ENCODE results near the gene HLA-G.

Gene HLA-G

GRCh38 chr6:29791162-29791561, 36.5 kb upstream of the HLA-G start:
- H3K9ac ChIP-seq, result no peak overlapping the region
- TF ChIP-seq CTCF (conservative IDR thresholded peaks at IDR 0.05; ENCODE audit: low read depth, low read length), result no peak
- no peak overlapping the region for H3K4me2 ChIP-seq
- H3K27ac ChIP-seq, result no peak overlapping the region
- H3K27me3 ChIP-seq (ENCODE audit: insufficient read depth, low read depth), result no peaks in the 10 kb centered on the region
- no peaks in the 10 kb centered on the region for H3K36me3 ChIP-seq (ENCODE audit: insufficient read depth)
- H2AFZ ChIP-seq (ENCODE audit: low read depth), result no peak overlapping the region
- H3K4me1 ChIP-seq (ENCODE audit: low read depth, poor library complexity, severe bottlenecking), result peaks cover 4% of the 10 kb centered on the region
- no peak overlapping the region for H3K4me3 ChIP-seq (IDR thresholded peaks at IDR 0.05; ENCODE audit: insufficient read depth, low read depth, low read length)
- H4K20me1 ChIP-seq (ENCODE audit: insufficient read depth), result no peaks in the 10 kb centered on the region
- no peaks in the 10 kb centered on the region for H3K79me2 ChIP-seq (ENCODE audit: insufficient read depth, low read depth)

- no peaks in the 10 kb centered on the region for H4K20me1 ChIP-seq (ENCODE audit: insufficient read depth)
- H3K4me2 ChIP-seq, result no peak overlapping the region
- no peaks in the 10 kb centered on the region for H3K79me2 ChIP-seq (ENCODE audit: insufficient read depth, low read depth)
- H3K27ac ChIP-seq, result no peak overlapping the region
- TF ChIP-seq CTCF (conservative IDR thresholded peaks at IDR 0.05; ENCODE audit: low read depth, low read length), result no peak
- H3K4me1 ChIP-seq (ENCODE audit: low read depth, poor library complexity, severe bottlenecking), result peaks cover 4% of the 10 kb centered on the region
- no peak overlapping the region for H3K4me3 ChIP-seq (IDR thresholded peaks at IDR 0.05; ENCODE audit: insufficient read depth, low read depth, low read length)
- no peak overlapping the region for H2AFZ ChIP-seq (ENCODE audit: low read depth)
- H3K9ac ChIP-seq, result no peak overlapping the region
- no peaks in the 10 kb centered on the region for H3K36me3 ChIP-seq (ENCODE audit: insufficient read depth)
- H3K27me3 ChIP-seq (ENCODE audit: insufficient read depth, low read depth), result no peaks in the 10 kb centered on the region
These were observed 35.9 kb upstream of the HLA-G start for GRCh38 chr6:29791786-29792122.

GRCh38 chr6:29792123-29793035, 35.2 kb upstream of the HLA-G start:
- no peaks in the 10 kb centered on the region for H4K20me1 ChIP-seq (ENCODE audit: insufficient read depth)
- H3K4me2 ChIP-seq, result peak overlapping the region; percentile 77
- TF ChIP-seq CTCF (conservative IDR thresholded peaks at IDR 0.05; ENCODE audit: low read depth, low read length), result no peak
- no peak overlapping the region for H3K4me3 ChIP-seq (IDR thresholded peaks at IDR 0.05; ENCODE audit: insufficient read depth, low read depth, low read length)
- peaks cover 4% of the 10 kb centered on the region for H3K4me1 ChIP-seq (ENCODE audit: low read depth, poor library complexity, severe bottlenecking)
- no peaks in the 10 kb centered on the region for H3K79me2 ChIP-seq (ENCODE audit: insufficient read depth, low read depth)
- no peaks in the 10 kb centered on the region for H3K27me3 ChIP-seq (ENCODE audit: insufficient read depth, low read depth)
- no peaks in the 10 kb centered on the region for H3K36me3 ChIP-seq (ENCODE audit: insufficient read depth)
- no peak overlapping the region for H3K27ac ChIP-seq
- H3K9ac ChIP-seq, result no peak overlapping the region
- H2AFZ ChIP-seq (ENCODE audit: low read depth), result peak overlapping the region; percentile 84

GRCh38 chr6:29793036-29793356, 34.6 kb upstream of the HLA-G start:
- H3K4me3 ChIP-seq (IDR thresholded peaks at IDR 0.05; ENCODE audit: insufficient read depth, low read depth, low read length), result no peak overlapping the region
- TF ChIP-seq CTCF (conservative IDR thresholded peaks at IDR 0.05; ENCODE audit: low read depth, low read length), result no peak
- H3K36me3 ChIP-seq (ENCODE audit: insufficient read depth), result no peaks in the 10 kb centered on the region
- no peak overlapping the region for H3K27ac ChIP-seq
- no peaks in the 10 kb centered on the region for H3K79me2 ChIP-seq (ENCODE audit: insufficient read depth, low read depth)
- peak overlapping the region; percentile 84 for H2AFZ ChIP-seq (ENCODE audit: low read depth)
- H3K4me1 ChIP-seq (ENCODE audit: low read depth, poor library complexity, severe bottlenecking), result peaks cover 4% of the 10 kb centered on the region
- no peaks in the 10 kb centered on the region for H4K20me1 ChIP-seq (ENCODE audit: insufficient read depth)
- no peak overlapping the region for H3K9ac ChIP-seq
- H3K4me2 ChIP-seq, result peak overlapping the region; percentile 77
- no peaks in the 10 kb centered on the region for H3K27me3 ChIP-seq (ENCODE audit: insufficient read depth, low read depth)

All from KMS-11 (cell line).